ENCODE results near the gene PVR.

PVR gene

GRCh38 chr19:44643605-44644401, at the start of gene PVR:
Gene PVR (plus strand): TSS chr19:44643910. CDS start chr19:44644097, 187 bp downstream.
- peak; percentile 37 to 66 for DNase-seq

GRCh38 chr19:44596428-44597130, 47.1 kb upstream of the PVR start:
- no peak for DNase-seq

- DNase-seq: no peak
Observed at GRCh38 chr19:44597131-44597491, 46.6 kb upstream of the PVR start.

GRCh38 chr19:44598355-44598754, 45.4 kb upstream of the PVR start:
- no peak for DNase-seq

GRCh38 chr19:44598880-44599279, 44.8 kb upstream of the PVR start:
- peak in 1 of 2 experiments; percentile 15 for DNase-seq

GRCh38 chr19:44600466-44600865, 43.2 kb upstream of the PVR start:
- no peak for DNase-seq

GRCh38 chr19:44602081-44602480, 41.6 kb upstream of the PVR start:
- no peak for DNase-seq

GRCh38 chr19:44603201-44603945, 40.3 kb upstream of the PVR start:
- no peak for DNase-seq

GRCh38 chr19:44604241-44604640, 39.5 kb upstream of the PVR start:
- no peak for DNase-seq

- no peak for DNase-seq
Observed at GRCh38 chr19:44605547-44605946, 38.2 kb upstream of the PVR start.

- DNase-seq: no peak
Observed at GRCh38 chr19:44607049-44607448, 36.7 kb upstream of the PVR start.

- no peak for DNase-seq
Observed at GRCh38 chr19:44607917-44608316, 35.8 kb upstream of the PVR start.

- DNase-seq: peak in 1 of 2 experiments; percentile 50
Observed at GRCh38 chr19:44608391-44608821, 35.3 kb upstream of the PVR start.

- DNase-seq: no peak
Observed at GRCh38 chr19:44609219-44609618, 34.5 kb upstream of the PVR start.

GRCh38 chr19:44610497-44610896, 33.2 kb upstream of the PVR start:
- DNase-seq: peak in 1 of 2 experiments; percentile 18

- no peak for DNase-seq
Observed at GRCh38 chr19:44611812-44612295, 31.9 kb upstream of the PVR start.

GRCh38 chr19:44613295-44614178, 30.2 kb upstream of the PVR start, which contains the start of gene IGSF23:
Gene IGSF23 (plus strand): TSS chr19:44613563. CDS start chr19:44613646, 83 bp downstream.
- no peak for DNase-seq

- DNase-seq: no peak
Observed at GRCh38 chr19:44614313-44614712, 29.4 kb upstream of the PVR start.

GRCh38 chr19:44615863-44616247, 27.9 kb upstream of the PVR start:
- DNase-seq: no peak

GRCh38 chr19:44617110-44617880, 26.4 kb upstream of the PVR start:
- DNase-seq: no peak

GRCh38 chr19:44618640-44619357, 24.9 kb upstream of the PVR start:
- no peak for DNase-seq
